Measurements from ENCODE around the gene PITPNM2. TPM values are rescaled to one million over a fixed set of nuclear protein-coding genes. Genes with fewer than 3 reads are reported as not detected.

The PITPNM2 gene
- polyA plus RNA-seq, 1 donor, result 6.5 TPM

- DNase-seq, result no peak
These were observed 5.7 kb downstream of the PITPNM2 start for GRCh38 chr12:123145211-123145610.

- DNase-seq, result no peak
These were observed 7.0 kb downstream of the PITPNM2 start for GRCh38 chr12:123143736-123144461.

GRCh38 chr12:123142921-123143735, 7.8 kb downstream of the PITPNM2 start:
- no peak for DNase-seq

- DNase-seq, result no peak
These were observed 8.4 kb downstream of the PITPNM2 start for GRCh38 chr12:123142518-123142840.

GRCh38 chr12:123141615-123142517, 9.0 kb downstream of the PITPNM2 start:
- DNase-seq, result no peak

- no peak for DNase-seq
These were observed 9.9 kb downstream of the PITPNM2 start for GRCh38 chr12:123140676-123141614.

- no peak for DNase-seq
These were observed 10.8 kb downstream of the PITPNM2 start for GRCh38 chr12:123139926-123140675.

- DNase-seq, result no peak
These were observed 15.2 kb downstream of the PITPNM2 start for GRCh38 chr12:123135688-123136087.

- DNase-seq, result no peak
These were observed 16.1 kb downstream of the PITPNM2 start for GRCh38 chr12:123134826-123135225.

- no peak for DNase-seq
These were observed 16.6 kb downstream of the PITPNM2 start for GRCh38 chr12:123134271-123134671.

GRCh38 chr12:123133701-123134100, 17.2 kb downstream of the PITPNM2 start:
- no peak for DNase-seq

- no peak for DNase-seq
These were observed 17.8 kb downstream of the PITPNM2 start for GRCh38 chr12:123132951-123133619.

- DNase-seq, result no peak
These were observed 18.9 kb downstream of the PITPNM2 start for GRCh38 chr12:123131879-123132402.

GRCh38 chr12:123131291-123131832, 19.5 kb downstream of the PITPNM2 start:
- DNase-seq, result no peak

GRCh38 chr12:123129621-123130020, 21.3 kb downstream of the PITPNM2 start:
- no peak for DNase-seq

GRCh38 chr12:123127182-123127495, 23.8 kb downstream of the PITPNM2 start:
- DNase-seq, result no peak

GRCh38 chr12:123126294-123127181, 24.4 kb downstream of the PITPNM2 start:
- DNase-seq, result no peak

GRCh38 chr12:123122626-123123025, 28.3 kb downstream of the PITPNM2 start:
- no peak for DNase-seq

GRCh38 chr12:123121670-123122069, 29.2 kb downstream of the PITPNM2 start:
- DNase-seq, result no peak
